BLaER1 treated with 17β-estradiol and CSF1 and Interleukin-3, amounts not matched to agents 10 nM and 100 nM (cell line): ENCODE data around the gene ADAMTS15.
A peak's percentile ranks its signal among the peaks of the same experiment; 100 is the strongest.

Experiments used
- H3K27ac ChIP-seq, 11 experiments: shearing (Covaris generic); formaldehyde crosslinking; 2 replicates each; pipeline ENCODE4 v1.8.1; 2022
- H3K27me3 ChIP-seq, 11 experiments: shearing (Covaris generic); formaldehyde crosslinking; 2 replicates each; pipeline ENCODE4 v1.8.1; 2022
- H3K36me3 ChIP-seq, 11 experiments: shearing (Covaris generic); formaldehyde crosslinking; 2 replicates each; pipeline ENCODE4 v1.8.1; 2022
- H3K4me1 ChIP-seq, 10 experiments: shearing (Covaris generic); formaldehyde crosslinking; 2 replicates each; pipeline ENCODE4 v1.8.1; 2022
- H3K4me2 ChIP-seq, 11 experiments: shearing (Covaris generic); formaldehyde crosslinking; 2 replicates each; pipeline ENCODE4 v1.8.1; 2022
- H3K4me3 ChIP-seq, 10 experiments: shearing (Covaris generic); formaldehyde crosslinking; 2 replicates each; pipeline ENCODE4 v1.8.1; 2022
- H3K9ac ChIP-seq, 11 experiments: shearing (Covaris generic); formaldehyde crosslinking; 2 replicates each; pipeline ENCODE4 v1.8.1; 2022
- H3K9me3 ChIP-seq, 11 experiments: shearing (Covaris generic); formaldehyde crosslinking; replicated peaks in 1 of 11; 2 replicates each; pipeline ENCODE4 v1.8.1; 2022
- H4K20me1 ChIP-seq, 11 experiments: shearing (Covaris generic); formaldehyde crosslinking; 2 replicates each; pipeline ENCODE4 v1.8.1; 2022
- Cebpa-rat ChIP-seq, 11 experiments: shearing (Covaris generic); IDR thresholded peaks; 2 replicates each; pipeline ENCODE4 v1.8.1; 2022

The ADAMTS15 gene

DNA sequence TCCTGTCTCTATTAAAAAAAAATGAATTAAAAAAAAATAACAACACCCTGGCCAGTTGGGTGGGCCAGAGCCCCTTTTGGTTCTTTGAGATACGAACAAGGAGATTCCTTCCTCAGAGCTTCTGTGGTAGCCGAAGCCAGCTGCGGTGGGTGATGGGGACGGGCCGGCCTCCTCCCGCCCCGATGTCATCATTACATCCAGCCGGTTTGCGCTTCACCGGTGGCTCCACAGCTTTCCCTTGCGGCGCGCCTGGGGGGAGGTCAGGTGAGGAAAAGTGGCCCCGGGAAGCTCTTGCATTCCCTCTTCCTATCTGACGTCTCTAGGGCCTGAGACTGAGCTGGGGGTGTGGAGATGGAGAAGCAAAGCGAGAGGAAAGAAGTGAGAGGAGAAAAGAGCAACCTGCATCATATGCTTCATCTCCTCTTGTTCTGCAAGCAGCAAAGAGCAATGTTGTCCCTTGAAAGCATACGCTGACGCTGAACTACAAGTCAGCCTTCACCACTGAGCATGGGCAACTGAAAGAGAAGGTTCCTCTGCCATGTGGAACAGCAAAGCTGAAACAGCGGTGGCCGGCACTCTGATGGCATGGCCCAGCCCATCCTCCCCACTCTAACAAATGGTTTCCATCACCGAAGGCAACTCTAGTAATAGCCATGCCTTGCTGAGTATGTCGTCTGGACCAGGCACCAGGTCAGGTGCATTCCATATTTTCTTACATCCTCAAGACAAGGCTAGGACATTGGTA, 26.0 kb upstream of the ADAMTS15 start:
- H3K27ac ChIP-seq = no peak overlapping the region
- no peak overlapping the region for H3K4me2 ChIP-seq
- no peaks in the 10 kb centered on the region for H3K36me3 ChIP-seq
- H3K4me1 ChIP-seq = peaks cover 6 to 17% (median 10%) of the 10 kb centered on the region in 10 experiments; a peak in 16 of 20 replicates
- no peaks in the 10 kb centered on the region for H3K9me3 ChIP-seq
- peaks cover 0 to 28% (median 9%) of the 10 kb centered on the region in 11 experiments; a peak in 12 of 22 replicates for H4K20me1 ChIP-seq
- no peak for TF ChIP-seq Cebpa-rat (IDR thresholded peaks at IDR 0.05)
- H3K9ac ChIP-seq = no peak overlapping the region
- H3K27me3 ChIP-seq = peaks cover 27 to 68% (median 40%) of the 10 kb centered on the region in 11 experiments
- no peak overlapping the region for H3K4me3 ChIP-seq

DNA sequence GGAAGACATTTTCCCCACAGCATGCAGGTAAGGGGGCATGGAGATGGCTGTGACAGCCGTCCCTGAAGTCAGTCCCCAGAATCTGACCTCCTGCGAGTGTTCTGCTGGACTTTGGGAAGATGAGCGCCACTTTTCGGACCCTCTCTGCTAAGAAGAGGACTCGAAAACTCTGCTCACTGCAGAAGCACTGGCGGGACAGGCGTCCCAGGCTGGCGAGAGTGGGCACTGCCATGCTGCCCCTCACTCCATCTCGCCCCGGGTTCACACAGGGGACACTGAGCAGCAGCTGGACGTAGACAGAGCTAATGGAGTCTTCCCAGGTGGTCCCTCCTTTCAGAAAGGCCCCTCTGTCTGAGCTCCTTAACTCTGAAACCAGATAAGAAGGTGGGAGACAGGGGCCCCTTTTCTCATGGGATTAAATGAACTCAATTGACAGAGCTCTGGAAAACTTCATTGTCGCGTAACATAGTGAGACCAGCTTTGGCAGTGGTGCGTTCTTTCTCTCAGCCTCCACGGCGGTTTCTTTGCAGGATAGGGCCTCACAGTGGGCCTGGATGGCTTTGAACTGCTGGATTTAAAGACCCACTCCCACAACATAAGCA, 24.8 kb upstream of the ADAMTS15 start:
- H3K36me3 ChIP-seq = no peaks in the 10 kb centered on the region
- no peak for TF ChIP-seq Cebpa-rat (IDR thresholded peaks at IDR 0.05)
- H3K9me3 ChIP-seq = no peaks in the 10 kb centered on the region
- no peak overlapping the region for H3K9ac ChIP-seq
- peaks cover 16 to 24% (median 20%) of the 10 kb centered on the region in 10 experiments; a peak in 18 of 20 replicates for H3K4me1 ChIP-seq
- peaks cover 39 to 80% (median 52%) of the 10 kb centered on the region in 11 experiments for H3K27me3 ChIP-seq
- peaks cover 0 to 39% (median 20%) of the 10 kb centered on the region in 11 experiments; a peak in 17 of 22 replicates for H4K20me1 ChIP-seq
- no peak overlapping the region for H3K4me3 ChIP-seq
- H3K27ac ChIP-seq = no peak overlapping the region
- H3K4me2 ChIP-seq = no peak overlapping the region

DNA sequence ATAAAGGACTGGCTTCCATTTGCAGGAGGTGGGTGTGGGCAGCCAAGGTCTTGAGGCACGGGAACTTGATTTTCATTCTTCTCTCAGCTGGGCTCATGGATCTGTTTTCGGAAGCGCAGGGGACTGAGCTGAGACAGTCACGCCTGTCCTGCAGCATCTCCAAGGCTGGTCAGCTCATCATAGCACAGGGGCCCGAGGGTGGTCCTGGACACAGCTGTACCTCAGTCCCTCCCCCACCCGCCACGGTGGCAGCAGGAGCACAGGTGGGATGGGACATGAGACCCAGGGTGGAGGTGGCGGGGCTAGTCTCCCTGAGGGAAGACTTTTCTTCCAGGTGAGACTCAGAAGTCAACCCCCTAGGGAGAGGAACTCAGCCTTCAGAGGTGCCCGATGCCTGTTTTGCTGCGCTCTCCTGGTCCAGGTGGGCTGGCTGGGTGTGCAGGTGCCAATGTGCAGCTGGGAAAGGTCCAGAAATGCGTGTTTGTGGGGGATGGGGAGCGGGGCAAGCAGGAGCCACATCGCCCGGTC, 23.8 kb upstream of the ADAMTS15 start:
- Histone ChIP-seq H3K9me3 (no peaks in the 10 kb centered on the region), H3K4me1 (peaks cover 17 to 26% (median 21%) of the 10 kb centered on the region in 10 experiments; a peak in 18 of 20 replicates), H3K27ac (no peak overlapping the region), H3K9ac (no peak overlapping the region), H3K27me3 (peaks cover 50 to 90% (median 62%) of the 10 kb centered on the region in 11 experiments), H3K36me3 (no peaks in the 10 kb centered on the region), H3K4me2 (no peak overlapping the region), H4K20me1 (peaks cover 0 to 49% (median 30%) of the 10 kb centered on the region in 11 experiments; a peak in 17 of 22 replicates), H3K4me3 (no peak overlapping the region)
- no peak for TF ChIP-seq Cebpa-rat (IDR thresholded peaks at IDR 0.05)

DNA sequence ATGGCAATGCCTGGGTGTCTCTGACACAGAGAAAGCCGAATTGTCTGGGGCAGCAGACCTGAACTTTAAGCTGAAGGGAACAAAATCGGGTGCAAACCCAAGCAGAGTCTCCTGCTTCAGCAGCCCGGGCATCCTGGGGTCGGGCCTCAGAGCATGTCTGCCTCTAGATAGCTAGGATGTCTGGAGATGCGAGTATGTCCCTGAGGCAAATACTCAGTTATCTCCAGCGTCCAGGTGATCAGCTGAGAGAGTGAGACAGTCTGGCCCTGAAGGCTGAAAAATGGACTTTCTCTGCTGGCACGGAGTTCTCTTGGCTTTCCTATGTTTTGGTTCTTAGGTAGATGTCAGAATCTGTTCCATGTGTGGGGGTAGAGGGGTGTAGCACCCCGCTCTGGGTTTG, 23.3 kb upstream of the ADAMTS15 start:
- Histone ChIP-seq H3K9me3 (no peaks in the 10 kb centered on the region), H3K4me1 (peaks cover 17 to 26% (median 21%) of the 10 kb centered on the region in 10 experiments; a peak in 18 of 20 replicates), H3K27ac (no peak overlapping the region), H3K9ac (no peak overlapping the region), H3K4me2 (no peak overlapping the region), H3K27me3 (peaks cover 54 to 93% (median 67%) of the 10 kb centered on the region in 11 experiments), H3K36me3 (no peaks in the 10 kb centered on the region), H4K20me1 (peaks cover 0 to 54% (median 31%) of the 10 kb centered on the region in 11 experiments; a peak in 17 of 22 replicates), H3K4me3 (no peak overlapping the region)
- TF ChIP-seq Cebpa-rat (IDR thresholded peaks at IDR 0.05) = no peak

DNA sequence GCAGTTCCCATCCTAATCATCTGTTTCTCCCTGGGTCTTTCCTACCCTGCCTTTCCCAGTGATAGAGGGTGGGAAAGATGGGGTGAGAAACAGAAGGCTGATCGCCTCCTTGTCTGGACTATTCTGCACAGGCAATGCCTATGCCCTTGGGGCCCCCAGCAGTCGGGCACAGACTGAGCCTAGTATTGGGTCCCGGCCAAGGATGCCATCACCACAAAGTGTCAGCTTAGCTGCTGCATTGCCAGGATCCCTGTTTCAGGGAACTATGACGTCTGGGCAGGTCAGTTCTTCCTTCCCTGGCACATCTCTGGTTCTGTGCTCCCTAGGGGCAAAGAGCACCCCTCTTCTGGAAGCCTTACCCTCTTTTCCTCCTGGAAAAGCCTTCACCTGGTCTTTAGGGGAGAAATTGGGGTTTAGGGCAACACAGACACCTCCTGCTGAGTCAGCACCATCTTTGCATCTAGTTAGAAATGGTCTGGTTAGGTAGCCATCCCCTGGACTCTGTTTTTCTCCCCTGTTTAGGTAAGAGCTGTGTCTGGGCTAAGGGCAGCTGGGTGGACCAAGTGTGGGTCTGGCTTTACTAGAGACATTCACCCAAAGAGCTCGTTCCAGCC, 22.1 kb upstream of the ADAMTS15 start:
- Histone ChIP-seq H3K27ac (no peak overlapping the region), H3K9me3 (no peaks in the 10 kb centered on the region), H4K20me1 (peaks cover 0 to 58% (median 36%) of the 10 kb centered on the region in 11 experiments; a peak in 17 of 22 replicates), H3K4me2 (no peak overlapping the region), H3K4me3 (no peak overlapping the region), H3K36me3 (no peaks in the 10 kb centered on the region), H3K27me3 (peaks cover 63 to 89% (median 72%) of the 10 kb centered on the region in 11 experiments), H3K9ac (no peak overlapping the region), H3K4me1 (peaks cover 9 to 22% (median 17%) of the 10 kb centered on the region in 10 experiments; a peak in 17 of 20 replicates)
- TF ChIP-seq Cebpa-rat (IDR thresholded peaks at IDR 0.05) = no peak

DNA sequence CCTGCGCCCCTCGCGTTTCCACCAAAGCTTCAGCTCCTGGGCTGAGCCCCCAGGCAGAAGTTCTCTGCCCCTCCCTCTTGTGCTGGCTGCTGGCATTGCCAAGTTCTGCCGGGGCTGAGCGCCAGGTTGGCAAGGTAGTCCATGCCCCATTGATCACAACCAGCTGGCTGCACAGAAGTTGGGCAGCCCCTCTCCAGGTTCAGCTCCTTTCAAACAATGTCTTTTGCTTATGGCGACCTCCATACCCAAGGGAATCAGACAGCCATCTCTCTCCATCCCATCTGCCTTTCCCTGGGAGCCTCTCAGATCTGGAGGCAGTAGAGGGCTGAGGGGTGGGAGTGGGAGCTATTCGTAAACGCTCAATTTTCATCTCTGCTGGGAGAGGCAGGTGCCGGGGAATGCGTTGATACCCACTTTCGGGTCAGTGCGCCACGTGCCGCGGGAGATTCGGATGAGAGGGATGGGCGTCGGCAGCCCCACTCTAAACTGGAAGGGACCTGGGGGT, 21.6 kb upstream of the ADAMTS15 start:
- no peaks in the 10 kb centered on the region for H3K9me3 ChIP-seq
- H3K9ac ChIP-seq = no peak overlapping the region
- H3K4me1 ChIP-seq = peaks cover 5 to 22% (median 17%) of the 10 kb centered on the region in 10 experiments; a peak in 14 of 20 replicates
- peaks cover 0 to 58% (median 36%) of the 10 kb centered on the region in 11 experiments; a peak in 17 of 22 replicates for H4K20me1 ChIP-seq
- TF ChIP-seq Cebpa-rat (IDR thresholded peaks at IDR 0.05) = no peak
- no peak overlapping the region for H3K4me3 ChIP-seq
- no peak overlapping the region for H3K27ac ChIP-seq
- H3K27me3 ChIP-seq = peaks cover 63 to 84% (median 68%) of the 10 kb centered on the region in 11 experiments
- no peak overlapping the region for H3K4me2 ChIP-seq
- no peaks in the 10 kb centered on the region for H3K36me3 ChIP-seq

DNA sequence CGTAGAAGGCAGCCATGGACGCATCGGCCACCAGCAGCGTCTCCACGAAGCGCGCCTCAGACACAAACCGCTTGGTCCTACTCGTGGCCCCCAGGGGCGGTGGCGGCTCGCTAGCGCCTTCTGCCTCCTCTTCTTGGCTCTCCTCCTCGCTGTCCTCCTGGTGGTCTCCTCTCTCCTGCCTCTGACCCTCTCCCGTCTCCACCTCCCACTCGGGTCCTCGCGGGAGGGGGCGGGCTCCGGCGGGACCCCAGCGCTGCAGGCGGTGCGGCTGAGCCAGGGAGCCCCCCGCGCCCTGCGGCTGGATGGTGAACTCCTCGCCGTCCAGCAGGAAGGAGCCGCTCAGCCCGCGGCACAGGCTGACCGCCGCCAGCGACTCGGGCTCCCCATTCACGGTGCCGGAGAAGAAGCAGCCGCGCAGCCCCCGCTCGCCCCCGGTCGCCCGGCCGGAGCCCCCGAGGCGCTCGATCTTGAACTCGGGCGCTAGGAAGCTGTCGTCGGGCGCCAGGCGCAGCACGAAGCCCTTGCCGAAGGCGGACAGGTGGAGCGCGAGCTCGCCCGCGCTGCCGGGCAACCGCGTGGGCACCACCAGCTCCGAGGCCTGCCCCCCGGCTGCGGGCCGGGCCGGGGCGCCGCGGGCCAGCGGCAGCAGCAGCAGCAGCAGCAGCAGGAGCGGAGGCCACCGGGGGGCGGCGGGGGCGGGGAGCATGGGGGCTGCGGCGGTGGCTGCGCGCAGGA, 20.7 kb upstream of the ADAMTS15 start:
- Histone ChIP-seq H3K4me1 (peaks cover 5 to 22% (median 17%) of the 10 kb centered on the region in 10 experiments; a peak in 14 of 20 replicates), H3K9ac (no peak overlapping the region; a peak in 1 of 22 replicates), H4K20me1 (peaks cover 0 to 58% (median 36%) of the 10 kb centered on the region in 11 experiments; a peak in 17 of 22 replicates), H3K36me3 (no peaks in the 10 kb centered on the region), H3K27ac (no peak overlapping the region), H3K4me2 (peak overlapping the region; percentile 68 to 89 (median 80)), H3K27me3 (peaks cover 63 to 82% (median 68%) of the 10 kb centered on the region in 11 experiments), H3K9me3 (no peaks in the 10 kb centered on the region), H3K4me3 (peak overlapping the region; percentile 27 to 62 (median 48); a peak in 19 of 20 replicates)
- TF ChIP-seq Cebpa-rat (IDR thresholded peaks at IDR 0.05) = no peak
